HepG2 (cell line): ENCODE measurements around the gene MEX3A. TPM values are rescaled to one million over a fixed set of nuclear protein-coding genes. Genes with fewer than 3 reads are reported as not detected.
A peak's percentile ranks its signal among the peaks of the same experiment; 100 is the strongest.

Source experiments
- CTCF ChIP-seq: sonication (generic); formaldehyde crosslinking; IDR thresholded peaks from 2 replicates; pipeline ENCODE4 v1.5.0; 2020; ENCODE audit warnings: mild to moderate bottlenecking, missing genetic modification reagents, moderate library complexity
- DMTF1 ChIP-seq: sonication (generic); formaldehyde crosslinking; IDR thresholded peaks from 2 replicates; pipeline ENCODE4 v1.4.0; 2020; ENCODE audit warnings: mild to moderate bottlenecking, missing genetic modification reagents
- GATAD1 ChIP-seq: IDR thresholded peaks from 2 replicates; pipeline ENCODE4 v1.6.1; 2016; ENCODE audit warnings: missing genetic modification reagents, missing compliant biosample characterization
- KDM5B ChIP-seq: sonication (generic); formaldehyde crosslinking; IDR thresholded peaks from 2 replicates; pipeline ENCODE4 v1.4.0; 2020; ENCODE audit warnings: missing genetic modification reagents, mild to moderate bottlenecking, borderline replicate concordance
- NBN ChIP-seq: fragments of 450-650 bp; conservative IDR thresholded peaks from 2 replicates; pipeline ENCODE4 v1.6.1; 2017
- NCOA5 ChIP-seq: sonication (generic); formaldehyde crosslinking; IDR thresholded peaks from 2 replicates; pipeline ENCODE4 v1.4.0; 2020; ENCODE audit warnings: missing genetic modification reagents
- PCBP2 ChIP-seq: fragments of 200-400 bp; formaldehyde crosslinking; optimal IDR thresholded peaks from 2 replicates; pipeline ENCODE3; 2018; ENCODE audit warnings: low read length, low read depth; ENCODE audit not compliant: poor library complexity, severe bottlenecking
- PRPF4 ChIP-seq: fragments of 200-400 bp; formaldehyde crosslinking; IDR thresholded peaks from 2 replicates; pipeline ENCODE4 v1.6.1; 2016; ENCODE audit warnings: low read length, low read depth; ENCODE audit not compliant: poor library complexity, severe bottlenecking
- ZFY ChIP-seq: sonication (generic); formaldehyde crosslinking; IDR thresholded peaks from 2 replicates; pipeline ENCODE4 v1.4.0; 2020; ENCODE audit warnings: missing genetic modification reagents
- ZHX2 ChIP-seq, 2 experiments: sonication (generic) in 1 of 2; formaldehyde crosslinking in 1 of 2; IDR thresholded peaks; 2 replicates each; pipeline versions ENCODE4 v1.6.1 to v1.9.0; 2014 to 2022; ENCODE audit warnings: antibody characterized with exemption in 1 of 2, borderline replicate concordance in 1 of 2, inconsistent platforms in 1 of 2, low read depth in 1 of 2, missing genetic modification reagents in 1 of 2
- ZKSCAN1 ChIP-seq: fragments of 150-350 bp; IDR thresholded peaks from 2 replicates; pipeline ENCODE4 v1.6.1; 2014; ENCODE audit warnings: low read length
- ZNF280D ChIP-seq: sonication (generic); formaldehyde crosslinking; IDR thresholded peaks from 2 replicates; pipeline ENCODE4 v1.5.1; 2020; ENCODE audit warnings: mild to moderate bottlenecking, missing genetic modification reagents
- ZNF441 ChIP-seq: sonication (generic); formaldehyde crosslinking; IDR thresholded peaks from 2 replicates; pipeline ENCODE4 v1.7.0; 2021; ENCODE audit warnings: missing genetic modification reagents, borderline replicate concordance
- ZNF782 ChIP-seq: sonication (generic); formaldehyde crosslinking; IDR thresholded peaks from 2 replicates; pipeline ENCODE4 v1.4.0; 2020; ENCODE audit warnings: missing genetic modification reagents, mild to moderate bottlenecking, borderline replicate concordance
- polyA plus RNA-seq, 8 experiments: library from polyadenylated mRNA; depleted of rRNA in 3 of 8; stranded (reverse) in 7 of 8; unstranded in 1 of 8; fragments of >200 nt; fragmentation: Illumina TruSeq in 4 of 8; extraction: Trizol in 4 of 8; gene quantifications; 2 replicates each; pipeline versions ENCODE4 v1.2.1 to v1.2.3, GENCODE V29; 2011 to 2016; ENCODE audit warnings: low read depth in 4 of 8, missing spikeins in 1 of 8, mixed read lengths in 1 of 8; ENCODE audit not compliant: insufficient read depth in 1 of 8
- total RNA-seq, 5 experiments: library from RNA; depleted of rRNA; stranded (reverse); fragments of >200 nt; fragmentation: Illumina TruSeq; extraction: Trizol; gene quantifications; 2 replicates each; pipeline ENCODE4 v1.2.3, GENCODE V29; 2016; ENCODE audit warnings: low read depth in 1 of 5

Gene MEX3A
- total and polyA plus RNA-seq, 2 of the 13 experiments (the other 11 are each of a cell fraction or from before 2014, with no cell fraction given): 7.6 to 9.1 TPM

- TF ChIP-seq ZHX2 (IDR thresholded peaks at IDR 0.05; ENCODE audit: low read depth) (no peak), ZHX2 (CRISPR knock-in tag; IDR thresholded peaks at IDR 0.05; ENCODE audit: borderline replicate concordance) (no peak), DMTF1 (CRISPR knock-in tag) (no peak), CTCF (CRISPR knock-in tag) (peak; percentile 66), PRPF4 (no peak), ZKSCAN1 (no peak), KDM5B (0 out of 2 replicates have a peak, but pooled peaks have one; percentile 20), ZNF782 (CRISPR knock-in tag) (no peak), ZFY (CRISPR knock-in tag) (no peak), ZNF280D (no peak; the same call in 1 of the 2 replicates), NBN (no peak), PCBP2 (no peak), ZNF441 (CRISPR knock-in tag) (no peak), NCOA5 (CRISPR knock-in tag) (no peak), GATAD1 (CRISPR knock-in tag) (no peak)
Measured at GRCh38 chr1:156053768-156054499, 28.3 kb downstream of the MEX3A start, which contains the start of gene UBQLN4 (continued).
